ENCODE data around the gene CSRP3.

GRCh38 chr11:19243613-19244012 is 41.8 kb upstream of the CSRP3 start:
- TF ChIP-seq CTCF (IDR thresholded peaks at IDR 0.05; ENCODE audit: extremely low read depth in 1 of 2, insufficient read depth in 1 of 2, low read depth in 1 of 2, low read length in 2 of 2) (no peak), EZH2 (IDR thresholded peaks at IDR 0.05; ENCODE audit: borderline replicate concordance, low read depth, low read length, severe bottlenecking) (no peak), POLR2AphosphoS5 (IDR thresholded peaks at IDR 0.05; ENCODE audit: insufficient read depth, low read depth, low read length) (no peak), FOS (IDR thresholded peaks at IDR 0.05; ENCODE audit: borderline replicate concordance, insufficient read depth, low read length) (no peak), POLR2A (IDR thresholded peaks at IDR 0.05; ENCODE audit: low read depth, low read length) (no peak), MAX (IDR thresholded peaks at IDR 0.05; ENCODE audit: insufficient read depth, insufficient read length) (no peak)

Data from endothelial cell of umbilical vein (primary cell).